Progenitor cell of endocrine pancreas (in vitro differentiated cells): ENCODE results near the gene ST3GAL3. TPM values are rescaled to one million over a fixed set of nuclear protein-coding genes. Genes with fewer than 3 reads are reported as not detected.

ENCODE experiments used
- DNase-seq: peaks from one replicate; pipeline ENCODE4 v3.0.0; 2021; ENCODE audit warnings: low spot score; ENCODE audit not compliant: unreplicated experiment
- H3K27ac Mint-ChIP-seq: 2 replicates; pipeline ENCODE4 v1.8.0; 2021; ENCODE audit warnings: mild to moderate bottlenecking, moderate library complexity, mixed read lengths
- H3K27me3 Mint-ChIP-seq: 2 replicates; pipeline ENCODE4 v1.8.0; 2021; ENCODE audit warnings: mixed read lengths
- H3K36me3 Mint-ChIP-seq: 2 replicates; pipeline ENCODE4 v1.8.0; 2022; ENCODE audit warnings: mixed read lengths; ENCODE audit not compliant: insufficient read depth
- H3K4me1 Mint-ChIP-seq: 2 replicates; pipeline ENCODE4 v1.8.0; 2021; ENCODE audit warnings: low read depth, mixed read lengths
- H3K4me3 Mint-ChIP-seq: 2 replicates; pipeline ENCODE4 v1.8.0; 2021; ENCODE audit warnings: low read depth, mild to moderate bottlenecking, moderate library complexity, mixed read lengths
- H3K9me3 Mint-ChIP-seq: 2 replicates; pipeline ENCODE4 v1.8.0; 2021; ENCODE audit warnings: low read depth, mixed read lengths
- CTCF ChIP-seq: fragments of 200-600 bp; sonication (generic); IDR thresholded peaks from one replicate; pipeline ENCODE4 v1.5.0; 2021; ENCODE audit warnings: antibody characterized with exemption, mild to moderate bottlenecking; ENCODE audit not compliant: unreplicated experiment
- total RNA-seq: library from RNA; stranded (reverse); gene quantifications from 2 replicates; pipeline ENCODE4 v1.2.1, GENCODE V29; 2021

ST3GAL3 gene
- total RNA-seq, 1 donor from 2014 or later, result 14.9 TPM

- Mint-ChIP-seq H3K27me3 (peaks cover 3% of the 10 kb centered on the region), H3K36me3 (no peaks in the 10 kb centered on the region), H3K4me1 (no peaks in the 10 kb centered on the region), H3K27ac (no peak overlapping the region), H3K9me3 (no peaks in the 10 kb centered on the region), H3K4me3 (no peak overlapping the region)
- no peak for DNase-seq
- TF ChIP-seq CTCF, result no peak
Measured at GRCh38 chr1:43766086-43766784, 58.9 kb downstream of the ST3GAL3 start.

- no peak for TF ChIP-seq CTCF
- DNase-seq, result no peak
- Mint-ChIP-seq H3K27me3 (peaks cover 3% of the 10 kb centered on the region), H3K9me3 (no peaks in the 10 kb centered on the region), H3K36me3 (no peaks in the 10 kb centered on the region), H3K4me3 (no peak overlapping the region), H3K4me1 (no peaks in the 10 kb centered on the region), H3K27ac (no peak overlapping the region)
Measured at GRCh38 chr1:43766818-43767525, 59.6 kb downstream of the ST3GAL3 start.

- Mint-ChIP-seq H3K9me3 (no peaks in the 10 kb centered on the region), H3K27me3 (peaks cover 3% of the 10 kb centered on the region), H3K36me3 (no peaks in the 10 kb centered on the region), H3K27ac (no peak overlapping the region), H3K4me3 (no peak overlapping the region), H3K4me1 (no peaks in the 10 kb centered on the region)
- no peak for TF ChIP-seq CTCF
- DNase-seq, result no peak
Measured at GRCh38 chr1:43768168-43768567, 60.8 kb downstream of the ST3GAL3 start.

- no peak for DNase-seq
- H3K27ac Mint-ChIP-seq, result no peak overlapping the region
Measured at GRCh38 chr1:43769350-43769908, 62.1 kb downstream of the ST3GAL3 start.

More at GRCh38 chr1:43769350-43769908, 62.1 kb downstream of the ST3GAL3 start:
- no peak for TF ChIP-seq CTCF
- Mint-ChIP-seq H3K36me3 (no peaks in the 10 kb centered on the region), H3K27me3 (no peaks in the 10 kb centered on the region), H3K4me1 (no peaks in the 10 kb centered on the region), H3K9me3 (no peaks in the 10 kb centered on the region), H3K4me3 (no peak overlapping the region)
